Frontal cortex (tissue), 4 donors: Measurements from ENCODE around the gene ABCD4. TPM values are rescaled to one million over a fixed set of nuclear protein-coding genes. Genes with fewer than 3 reads are reported as not detected.
A peak's percentile ranks its signal among the peaks of the same experiment; 100 is the strongest.
"Not testable (repeated sequence)": the region's sequence is repeated elsewhere in the genome, so short reads cannot be mapped to it uniquely, and the experiment has no call there.

Experiments used
- DNase-seq, 2 donors: peaks; one replicate each; pipeline ENCODE4 v3.0.0; 2012; ENCODE audit warnings: low spot score in 2 of 2
- FAIRE-seq: peaks from 2 replicates; lab custom pipeline; 2012; peaks lifted over from hg19 to GRCh38; lab: Jason Lieb, UNC
- total RNA-seq: library from RNA; depleted of rRNA; stranded (reverse); fragments of >200 nt; gene quantifications from one replicate; pipeline ENCODE4 v1.2.3, GENCODE V29; 2014
- donor health status: control.
- donor health status: control.
- donor health status: control.

Gene ABCD4
- total RNA-seq: 21.2 TPM

GRCh38 chr14:74302634-74303569, at the start of gene ABCD4:
Gene ABCD4 (minus strand): TSS chr14:74302934. CDS start chr14:74302912, 22 bp downstream.
- no peak for FAIRE-seq
- DNase-seq: peak; percentile 73 to 82

GRCh38 chr14:74350928-74351323, 48.2 kb upstream of the ABCD4 start:
- DNase-seq: no peak
- FAIRE-seq: no peak

DNA sequence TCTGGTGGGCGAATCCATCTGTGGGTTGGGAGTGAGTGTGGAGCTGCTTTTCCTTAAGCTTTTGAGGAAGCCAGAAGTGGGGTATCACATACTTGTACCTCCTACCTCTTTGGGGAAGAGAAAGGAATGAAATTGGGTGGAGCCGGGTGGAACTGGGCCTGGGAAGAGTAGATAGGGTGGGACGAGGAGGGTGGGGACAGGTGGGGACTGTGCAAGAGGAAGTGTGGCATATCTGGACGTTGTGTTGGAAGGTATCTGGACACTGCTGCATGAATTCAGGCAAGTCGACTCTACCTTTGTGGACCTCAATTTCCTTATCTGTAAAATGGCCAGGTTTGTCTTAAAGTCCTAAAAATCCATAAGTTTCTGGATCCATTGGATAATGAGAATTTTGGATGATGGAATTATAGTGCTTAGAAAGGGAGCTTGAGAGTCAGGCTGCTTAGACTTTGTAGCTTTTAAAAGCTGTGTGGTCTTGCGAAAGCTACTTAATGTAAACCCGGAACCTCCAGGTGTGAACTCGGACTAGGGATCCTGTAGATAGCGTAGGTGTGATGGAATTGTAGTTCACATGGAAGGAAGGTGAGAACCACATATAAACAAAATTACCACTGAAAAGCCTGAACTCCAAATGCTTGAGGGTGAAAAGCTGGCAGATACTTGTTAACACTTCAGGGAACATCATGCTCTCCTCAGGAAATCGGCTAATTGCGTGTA, 47.6 kb upstream of the ABCD4 start:
- DNase-seq (no peak), FAIRE-seq (no peak)

DNA sequence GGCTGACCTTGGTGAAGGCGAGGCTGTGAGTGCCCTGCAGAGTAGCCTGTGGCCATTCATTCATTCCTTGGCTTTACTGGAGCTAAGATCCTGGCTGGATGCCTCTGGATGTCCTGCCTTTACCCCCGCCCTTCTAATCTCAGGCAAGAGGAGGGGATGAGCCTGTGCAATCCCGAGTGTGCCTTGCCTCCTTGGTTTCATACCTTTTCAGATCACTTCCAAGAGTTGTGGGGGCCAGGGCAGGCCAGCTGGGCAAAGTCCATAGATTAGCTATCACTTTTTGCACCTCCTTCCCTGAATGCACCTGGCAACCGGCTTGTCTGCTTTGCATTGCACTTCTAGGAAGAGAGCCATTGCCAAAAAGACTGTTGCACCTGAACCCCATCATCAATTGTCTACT, 47.0 kb upstream of the ABCD4 start:
- FAIRE-seq: no peak

GRCh38 chr14:74348735-74349463, 46.2 kb upstream of the ABCD4 start:
- FAIRE-seq (no peak), DNase-seq (no peak)

More for the DNA sequence above, 47.0 kb upstream of the ABCD4 start:
- DNase-seq: no peak

DNA sequence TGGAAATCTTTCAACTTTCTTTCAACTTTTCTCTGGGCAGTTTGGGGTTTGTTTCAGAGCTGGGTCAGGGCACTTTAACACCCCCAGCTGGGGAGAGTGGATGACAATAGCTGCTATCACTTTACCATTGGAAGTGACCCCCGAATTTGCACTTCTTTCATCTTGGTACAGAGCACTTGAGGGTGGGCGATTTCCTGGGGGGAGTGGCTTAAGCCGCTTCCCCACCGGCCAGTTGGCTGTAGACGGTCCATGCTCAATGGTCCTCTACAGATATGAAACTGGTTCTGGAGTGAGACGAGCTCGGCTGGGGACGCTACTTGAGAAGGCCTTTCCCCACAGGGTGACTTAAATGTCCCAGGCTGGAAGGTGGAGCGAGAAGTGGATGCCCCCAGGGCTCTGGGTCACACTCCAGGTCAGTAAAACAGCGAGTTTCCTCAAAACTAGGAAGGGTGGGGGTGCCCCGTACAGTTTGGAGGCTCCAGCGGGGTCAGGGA, 45.6 kb upstream of the ABCD4 start, which contains the start of gene VRTN:
Gene VRTN, plus strand, starts transcription at position 231 of the 494 bp plus-strand sequence. CDS start 8,313 bp downstream, outside the sequence.
- FAIRE-seq (no peak), DNase-seq (no peak)

GRCh38 chr14:74347795-74348100, 45.0 kb upstream of the ABCD4 start:
- DNase-seq (no peak), FAIRE-seq (no peak)

- DNase-seq: no peak
- FAIRE-seq: no peak
These were observed 44.5 kb upstream of the ABCD4 start for GRCh38 chr14:74347097-74347794.

DNA sequence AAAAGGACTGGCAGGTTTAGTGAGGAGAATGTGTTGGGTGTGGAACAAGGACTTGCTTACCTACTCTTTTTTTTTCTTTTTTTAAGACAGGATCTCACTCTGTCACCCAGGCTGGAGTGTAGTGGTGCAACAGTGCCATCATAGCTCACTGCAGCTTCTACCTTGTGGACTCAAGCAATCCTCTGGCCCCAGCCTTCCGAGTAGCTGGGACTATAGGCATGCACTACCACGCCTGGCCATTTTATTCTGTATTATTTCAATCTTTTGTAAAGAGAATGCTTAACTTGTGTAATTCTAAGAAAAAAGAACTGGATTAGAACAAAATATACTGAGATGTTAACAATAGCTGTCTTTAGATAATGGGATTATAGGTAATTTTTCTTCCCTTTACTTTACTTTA, 43.6 kb upstream of the ABCD4 start:
- FAIRE-seq: no peak
- no peak for DNase-seq

GRCh38 chr14:74333909-74334308, 31.2 kb upstream of the ABCD4 start:
- DNase-seq (no peak), FAIRE-seq (no peak)

- FAIRE-seq, DNase-seq: not testable (repeated sequence)
These were observed 27.3 kb upstream of the ABCD4 start for GRCh38 chr14:74329950-74330552.

- DNase-seq (no peak), FAIRE-seq (no peak)
These were observed 23.8 kb upstream of the ABCD4 start for GRCh38 chr14:74326369-74327152.

DNA sequence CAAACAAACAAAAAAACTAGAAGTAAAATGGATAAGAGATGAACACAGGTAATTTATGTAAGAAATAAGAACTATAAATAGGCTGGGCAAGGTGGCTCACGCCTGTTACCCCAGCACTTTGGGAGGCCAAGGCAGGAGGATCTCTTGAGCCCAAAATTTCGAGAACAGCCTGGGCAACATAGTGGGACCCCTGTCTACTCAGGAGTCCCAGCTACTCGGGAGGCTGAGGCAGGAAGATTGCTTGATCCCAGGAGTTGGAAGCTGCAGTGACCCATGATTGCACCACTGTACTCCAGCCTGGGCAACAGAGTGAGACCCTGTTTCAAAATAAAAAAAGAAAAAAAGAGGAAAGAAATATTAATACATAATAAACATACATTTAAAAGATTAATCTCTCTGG, 22.7 kb upstream of the ABCD4 start:
- FAIRE-seq: no peak
- DNase-seq: no peak

DNA sequence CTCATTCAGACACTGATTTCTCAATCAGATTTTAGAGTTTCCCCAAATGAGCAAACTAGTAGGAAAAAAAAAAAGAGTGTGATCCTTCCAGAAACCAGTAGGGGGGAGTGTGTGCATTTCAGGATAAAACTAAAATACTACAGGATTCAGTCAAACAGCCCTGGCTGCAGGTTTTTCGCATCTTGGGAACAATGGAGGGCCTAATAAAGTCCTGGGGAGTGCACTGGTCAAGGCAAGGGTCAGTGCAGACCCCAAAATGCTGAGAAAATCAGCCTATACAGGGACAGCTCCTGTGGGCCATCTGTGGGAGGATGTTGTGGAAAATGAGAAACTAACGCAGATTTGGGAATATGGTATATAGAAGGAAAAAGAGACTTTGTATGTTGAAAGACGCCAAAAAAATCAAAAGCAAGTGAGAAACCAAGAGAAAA, 22.2 kb upstream of the ABCD4 start:
- peak in 1 of 2 donors; percentile 44 for DNase-seq
- FAIRE-seq: no peak

DNA sequence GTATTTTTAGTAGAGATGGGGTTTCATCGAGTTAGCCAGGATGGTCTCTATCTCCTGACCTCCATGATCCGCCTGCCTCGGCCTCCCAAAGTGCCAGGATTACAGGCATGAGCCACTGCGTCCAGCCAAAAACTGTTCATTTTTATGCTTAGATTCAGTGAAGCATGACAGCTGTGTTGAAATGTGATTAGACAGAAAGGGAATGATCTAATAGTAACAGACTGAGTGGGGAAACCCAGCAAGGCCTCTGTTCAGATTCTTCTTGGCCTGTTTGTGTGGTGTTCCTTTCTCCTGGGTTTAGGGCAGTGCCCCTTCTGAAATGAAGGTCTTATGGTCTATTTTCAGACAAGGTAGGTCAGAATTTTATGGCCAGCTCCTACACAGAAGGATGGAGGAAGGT, 11.8 kb upstream of the ABCD4 start:
- FAIRE-seq (no peak), DNase-seq (no peak)

DNA sequence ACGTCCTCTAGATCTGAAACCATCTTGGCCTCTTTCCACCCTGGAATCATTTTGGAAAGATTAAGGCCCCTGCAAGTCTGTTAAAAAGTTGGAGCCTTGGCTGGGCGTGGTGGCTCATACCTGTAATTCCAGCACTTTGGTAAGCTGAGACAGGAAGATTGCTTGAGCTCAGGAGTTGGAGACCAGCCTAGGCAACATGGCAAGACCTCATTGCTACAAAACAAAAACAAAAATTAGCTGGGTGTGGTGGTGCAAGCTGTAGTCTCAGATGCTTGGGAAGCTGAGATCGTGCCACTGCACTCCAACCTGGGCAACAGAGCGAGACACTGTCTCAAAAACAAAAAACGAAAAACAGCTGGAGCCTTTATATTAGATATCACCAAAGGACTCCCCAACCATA, 10.9 kb upstream of the ABCD4 start:
- FAIRE-seq (no peak), DNase-seq (no peak)

DNA sequence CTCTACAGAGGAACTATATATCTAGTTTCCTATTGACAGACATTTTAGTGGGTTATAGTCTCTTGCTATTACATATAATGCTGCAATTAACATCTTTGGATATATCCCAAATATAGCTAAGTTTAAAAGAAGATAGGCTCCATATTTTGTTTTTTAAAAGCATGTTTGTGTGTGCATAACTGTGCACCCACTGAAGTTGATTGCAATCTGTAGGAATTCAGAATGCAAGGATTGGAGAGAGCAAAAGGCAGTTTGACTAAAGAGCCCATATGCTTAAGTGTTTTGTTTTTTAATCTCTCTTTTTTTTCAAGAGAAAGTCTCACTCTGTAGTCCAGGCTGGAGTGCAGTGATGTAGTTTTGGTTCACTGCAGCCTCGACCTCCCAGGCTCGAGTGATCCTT, 9.4 kb upstream of the ABCD4 start:
- FAIRE-seq (no peak), DNase-seq (no peak)
